Astrocyte of the spinal cord (primary cell): ENCODE results near the gene DYSF.

Experiments used
- DNase-seq: peaks from one replicate; pipeline ENCODE4 v3.0.0; 2011; ENCODE audit warnings: low read depth, low spot score
- H3K4me3 ChIP-seq: 2 replicates; pipeline ENCODE4 v1.5.1; 2011; ENCODE audit warnings: low read depth, mild to moderate bottlenecking, low read length, moderate library complexity
- CTCF ChIP-seq: IDR thresholded peaks from 2 replicates; pipeline ENCODE4 v1.5.1; 2012; ENCODE audit warnings: low read depth, mild to moderate bottlenecking, low read length, inconsistent platforms
- in situ Hi-C: cut with HindIII; loops from 2 replicates; pipeline ENCODE4 v1.10.0; 2017; ENCODE audit warnings: low sequenced_read_pairs

DYSF gene

GRCh38 chr2:71570511-71570910 lies 117.2 kb downstream of the DYSF start:
- no peak for DNase-seq
- no peak overlapping the region for H3K4me3 ChIP-seq
- in situ Hi-C loops = no loop called here
- no peak for TF ChIP-seq CTCF

- no peak for DNase-seq
- TF ChIP-seq CTCF = no peak
- in situ Hi-C loops = no loop called here
- H3K4me3 ChIP-seq = no peak overlapping the region
These were observed 117.6 kb downstream of the DYSF start for GRCh38 chr2:71570951-71571460.

GRCh38 chr2:71571945-71572344 lies 118.6 kb downstream of the DYSF start:
- no peak for DNase-seq
- TF ChIP-seq CTCF = no peak
- in situ Hi-C loops = no loop called here
- H3K4me3 ChIP-seq = no peak overlapping the region

GRCh38 chr2:71575966-71576365 lies 122.6 kb downstream of the DYSF start:
- DNase-seq = no peak
- in situ Hi-C loops = no loop called here
- no peak overlapping the region for H3K4me3 ChIP-seq
- TF ChIP-seq CTCF = no peak

- TF ChIP-seq CTCF = no peak
- DNase-seq = no peak
- H3K4me3 ChIP-seq = no peak overlapping the region
- in situ Hi-C loops = no loop called here
These were observed 123.2 kb downstream of the DYSF start for GRCh38 chr2:71576541-71576940.

- no peak overlapping the region for H3K4me3 ChIP-seq
- in situ Hi-C loops = no loop called here
- DNase-seq = no peak
- no peak for TF ChIP-seq CTCF
These were observed 123.8 kb downstream of the DYSF start for GRCh38 chr2:71577209-71577608.
